Hematopoietic multipotent progenitor cell treated with erythropoietin and hydrocortisone succinate and interleukin-3 and kit ligand, for 15 days (in vitro differentiated cells): ENCODE measurements around the gene GMEB1.
A peak's percentile ranks its signal among the peaks of the same experiment; 100 is the strongest.
"Not testable (repeated sequence)": the region's sequence is repeated elsewhere in the genome, so short reads cannot be mapped to it uniquely, and the experiment has no call there.

Source experiments
- DNase-seq: peaks from one replicate; pipeline ENCODE4 v3.0.0-alpha.2; 2015; ENCODE audit warnings: low spot score

GMEB1 gene

GRCh38 chr1:28668191-28668955, at the start of gene GMEB1:
GMEB1 (plus strand) TSS chr1:28668784; CDS start chr1:28683613, 14,829 bp downstream.
- DNase-seq: peak; percentile 91

- no peak for DNase-seq
Measured at GRCh38 chr1:28631713-28632112, 36.9 kb upstream of the GMEB1 start.

GRCh38 chr1:28632560-28632959, 36.0 kb upstream of the GMEB1 start:
- DNase-seq: no peak

GRCh38 chr1:28640766-28641165, 27.8 kb upstream of the GMEB1 start:
- DNase-seq: peak; percentile 44

GRCh38 chr1:28642056-28642846, 26.3 kb upstream of the GMEB1 start:
- peak; percentile 37 for DNase-seq

GRCh38 chr1:28642847-28643635, 25.5 kb upstream of the GMEB1 start, which contains the start of gene TAF12:
TAF12 (minus strand) TSS chr1:28643067; CDS start chr1:28622081, 20,986 bp downstream.
- peak; percentile 96 for DNase-seq

GRCh38 chr1:28644494-28644893, 24.1 kb upstream of the GMEB1 start:
- DNase-seq: no peak

- not testable (repeated sequence) for DNase-seq
Measured at GRCh38 chr1:28645406-28645805, 23.2 kb upstream of the GMEB1 start.

- no peak for DNase-seq
Measured at GRCh38 chr1:28646040-28646439, 22.5 kb upstream of the GMEB1 start.

- peak; percentile 91 for DNase-seq
Measured at GRCh38 chr1:28648008-28648473, 20.5 kb upstream of the GMEB1 start.

GRCh38 chr1:28648474-28649198, 19.9 kb upstream of the GMEB1 start, which contains the start of gene RNU11:
RNU11 (plus strand) TSS chr1:28648600.
- DNase-seq: peak; percentile 91

- DNase-seq: not testable (repeated sequence)
Measured at GRCh38 chr1:28653063-28653462, 15.5 kb upstream of the GMEB1 start.

- DNase-seq: peak; percentile 46
Measured at GRCh38 chr1:28653870-28654269, 14.7 kb upstream of the GMEB1 start.

- not testable (repeated sequence) for DNase-seq
Measured at GRCh38 chr1:28655448-28656311, 12.9 kb upstream of the GMEB1 start.

GRCh38 chr1:28656335-28656734, 12.2 kb upstream of the GMEB1 start:
- no peak for DNase-seq

- no peak for DNase-seq
Measured at GRCh38 chr1:28663871-28664470, 4.6 kb upstream of the GMEB1 start.

- no peak for DNase-seq
Measured at GRCh38 chr1:28666806-28667205, 1.8 kb upstream of the GMEB1 start.

GRCh38 chr1:28668956-28669723, 556 bp downstream of the GMEB1 start:
- peak; percentile 15 for DNase-seq

GRCh38 chr1:28671254-28671780, 2.7 kb downstream of the GMEB1 start:
- no peak for DNase-seq
